ENCODE measurements around the gene GOLGA6L25. TPM values are rescaled to one million over a fixed set of nuclear protein-coding genes. Genes with fewer than 3 reads are reported as not detected.
"Not testable (repeated sequence)": the region's sequence is repeated elsewhere in the genome, so short reads cannot be mapped to it uniquely, and the experiment has no call there.

GOLGA6L25 gene
- total and polyA plus RNA-seq, 9 donors, result not detected

DNA sequence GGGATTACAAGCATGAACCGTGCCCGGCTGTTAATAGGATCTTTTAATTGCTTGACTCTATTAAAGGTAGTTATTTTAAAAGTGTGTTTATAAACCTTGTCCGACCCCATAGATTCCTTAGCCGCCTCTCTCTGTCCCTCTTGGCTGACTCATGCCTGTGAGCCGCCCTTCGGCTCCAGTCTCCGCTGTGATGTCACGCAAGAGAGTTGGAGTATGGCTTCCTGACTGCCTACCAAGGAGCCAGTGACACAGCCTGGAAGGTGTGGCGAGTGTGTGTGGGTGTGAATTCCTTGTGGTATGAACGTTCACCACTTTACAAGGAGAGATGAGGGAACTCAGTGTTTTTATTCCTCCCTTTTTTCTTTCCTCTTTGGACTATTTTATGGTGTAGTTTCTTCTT, 44.1 kb downstream of the GOLGA6L25 start:
- H3K36me3 ChIP-seq; H3K27ac ChIP-seq; H3K4me3 ChIP-seq; H3K9me3 ChIP-seq; DNase-seq; intact Hi-C loops (cut with DNase I); H3K27me3 ChIP-seq; H3K4me1 ChIP-seq (ENCODE audit: insufficient read depth): not testable (repeated sequence)
- WGBS, 3 donors, result no CpG with 5 or more reads among the region's 10 CpGs

DNA sequence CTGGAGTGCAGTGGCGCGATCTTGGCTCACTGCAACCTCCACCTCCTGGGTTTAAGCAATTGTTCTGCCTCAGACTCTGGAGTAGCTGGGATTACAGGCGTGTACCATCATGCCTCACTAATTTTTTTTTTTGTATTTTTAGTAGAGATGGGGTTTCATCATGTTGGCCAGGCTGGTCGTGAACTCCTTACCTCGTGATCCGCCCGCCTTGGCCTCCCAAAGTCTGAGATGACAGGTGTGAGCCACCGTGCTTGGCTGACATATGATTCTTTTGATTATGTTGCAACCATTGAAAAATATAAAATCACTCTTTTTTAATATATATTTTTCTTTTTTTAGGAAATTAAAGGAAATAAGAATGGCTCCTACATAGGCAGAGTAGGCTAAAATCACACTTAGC, 44.8 kb downstream of the GOLGA6L25 start:
- H3K36me3 ChIP-seq; intact Hi-C loops (cut with DNase I); H3K9me3 ChIP-seq; H3K27ac ChIP-seq; H3K4me3 ChIP-seq; H3K27me3 ChIP-seq; H3K4me1 ChIP-seq (ENCODE audit: insufficient read depth); DNase-seq: not testable (repeated sequence)
- WGBS, 3 donors, result 92 to 94% (median 93%) methylated on average over 5 to 7 of the region's 8 CpGs

DNA sequence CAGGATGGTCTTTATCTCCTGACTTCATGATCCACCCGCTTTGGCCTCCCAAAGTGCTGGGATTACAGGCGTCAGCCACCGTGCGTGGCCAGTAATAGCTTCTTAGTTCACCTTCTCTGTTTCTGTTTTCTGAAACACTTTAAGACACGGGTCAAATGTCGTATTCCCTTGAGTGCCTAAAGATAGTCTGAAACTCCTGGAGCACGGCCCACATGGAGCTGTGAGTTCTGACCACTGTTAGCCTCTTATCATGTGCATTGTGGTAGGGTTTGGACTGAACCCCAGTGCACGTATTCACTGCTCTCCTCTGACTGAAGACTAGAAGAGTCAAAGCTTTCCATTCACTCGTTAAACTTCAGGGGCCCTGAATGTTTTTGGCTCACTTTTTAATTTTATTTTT, 48.8 kb downstream of the GOLGA6L25 start:
- H3K4me1 ChIP-seq (ENCODE audit: insufficient read depth); H3K9me3 ChIP-seq; DNase-seq; H3K27ac ChIP-seq; H3K4me3 ChIP-seq; H3K36me3 ChIP-seq; intact Hi-C loops (cut with DNase I); H3K27me3 ChIP-seq: not testable (repeated sequence)
- 97 to 100% (median 98%) methylated on average over 1 to 4 of the region's 9 CpGs for WGBS, 3 donors

Small RNA genes within 50 kb of the gene (small RNA-seq; reads per million reads assigned to genes)
- not detected for gene AC138749.2
- gene RF00017, result not detected

Other genes with a start within 250 kb of the GOLGA6L25 start
- 10 to 100 TPM; 33.3 to 83.3 (median 58.1) TPM for gene HERC2, start 231.4 kb upstream of the GOLGA6L25 start, total RNA-seq
- gene HERC2, start 231.4 kb upstream of the GOLGA6L25 start, polyA plus RNA-seq, result 10 to 100 TPM; 48.2 to 48.3 TPM
- gene GOLGA6L24, start 195.5 kb upstream of the GOLGA6L25 start, total RNA-seq, result not detected
- gene GOLGA6L24, start 195.5 kb upstream of the GOLGA6L25 start, polyA plus RNA-seq, result not detected
- gene GOLGA8F, start 174.9 kb upstream of the GOLGA6L25 start, total RNA-seq, result not detected
- gene GOLGA8F, start 174.9 kb upstream of the GOLGA6L25 start, polyA plus RNA-seq, result not detected
- gene GOLGA8G, start 20.6 kb upstream of the GOLGA6L25 start, total RNA-seq, result not detected
- not detected for gene GOLGA8G, start 20.6 kb upstream of the GOLGA6L25 start, polyA plus RNA-seq
- 1 to 10 TPM in 6 of 7 donors, under 1 TPM in 1; 0.23 to 7.6 (median 4.5) TPM for gene GOLGA8M, start 158.9 kb downstream of the GOLGA6L25 start, total RNA-seq
- gene GOLGA8M, start 158.9 kb downstream of the GOLGA6L25 start, polyA plus RNA-seq, result 1 to 10 TPM; 1.4 to 1.7 TPM

All from ovary (tissue), 9 donors.